Activated CD8-positive, alpha-beta T cell treated with anti-CD3 and anti-CD28 coated beads, Interleukin-2, amount 10 ng/mL, durations not matched to agents 7 days and 5 days (primary cell): ENCODE data around the gene TMC4. TPM values are rescaled to one million over a fixed set of nuclear protein-coding genes. Genes with fewer than 3 reads are reported as not detected.

Source experiments
- ATAC-seq: fragments of 150-1000 bp; cut with Tn5 transposase; one replicate; pipeline ENCODE4 v1.10.0; 2021; ENCODE audit warnings: moderate library complexity
- CTCF ChIA-PET: fragments of 350-600 bp; sonication (Branson Sonifier 250); formaldehyde crosslinking; loops from one replicate; lab custom pipeline; 2021; ENCODE audit warnings: antibody characterized with exemption; lab: Charles Lee
- POLR2A ChIA-PET: fragments of 350-600 bp; sonication (Branson Sonifier 250); formaldehyde crosslinking; loops from one replicate; lab custom pipeline; 2021; ENCODE audit warnings: antibody characterized with exemption; lab: Charles Lee
- DNase-seq: peaks from one replicate; pipeline ENCODE4 v3.0.0-alpha.2; 2020
- H3K27ac Mint-ChIP-seq: one replicate; pipeline ENCODE4 v1.8.0; 2021; ENCODE audit warnings: mild to moderate bottlenecking, mixed read lengths
- H3K27me3 Mint-ChIP-seq: one replicate; pipeline ENCODE4 v1.8.0; 2021; ENCODE audit warnings: low read depth, mixed read lengths
- H3K36me3 Mint-ChIP-seq: one replicate; pipeline ENCODE4 v1.8.0; 2021; ENCODE audit warnings: low read depth, mixed read lengths
- H3K4me1 Mint-ChIP-seq: one replicate; pipeline ENCODE4 v1.8.0; 2021; ENCODE audit warnings: low read depth, mixed read lengths
- H3K4me3 Mint-ChIP-seq: one replicate; pipeline ENCODE4 v1.8.0; 2021; ENCODE audit warnings: mild to moderate bottlenecking, mixed read lengths
- H3K9me3 Mint-ChIP-seq: one replicate; pipeline ENCODE4 v1.8.0; 2022; ENCODE audit warnings: mixed read lengths; ENCODE audit not compliant: insufficient read depth
- total RNA-seq, 2 experiments: library from RNA; stranded (reverse); gene quantifications; one replicate each; pipeline ENCODE4 v1.2.3, GENCODE V29; 2021

The TMC4 gene
- total RNA-seq, 2 experiments from 2014 or later, result 0.55 to 0.76 TPM

DNA sequence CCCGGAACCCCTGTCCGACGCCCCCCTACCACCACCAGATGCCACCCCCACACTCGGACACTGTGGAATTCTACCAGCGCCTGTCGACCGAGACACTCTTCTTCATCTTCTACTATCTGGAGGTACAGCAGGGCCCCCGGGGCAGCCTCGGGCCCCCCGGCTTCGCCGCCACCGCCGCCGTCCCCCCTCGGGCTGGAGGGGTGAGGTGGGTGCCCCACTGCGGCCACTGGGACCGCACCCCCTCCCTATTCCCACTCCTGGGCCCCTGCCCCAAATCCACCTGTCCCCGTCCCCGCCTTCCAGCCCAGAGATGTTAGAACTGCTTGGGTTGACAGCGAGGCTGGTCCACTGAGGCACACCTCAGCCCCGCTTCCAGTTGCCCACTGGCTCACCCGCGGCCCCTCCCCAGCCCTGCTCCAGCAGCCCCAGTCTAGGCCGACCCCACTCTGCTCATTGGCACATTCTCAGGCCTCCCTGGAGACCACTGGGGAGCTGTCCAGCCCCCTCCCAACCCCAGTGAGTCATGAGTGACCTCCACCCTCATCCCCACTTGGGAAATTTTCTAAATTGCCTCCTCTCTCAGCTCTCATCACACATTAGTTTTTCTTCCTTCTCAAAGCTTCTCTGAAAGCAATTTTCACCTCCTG lies 20.0 kb downstream of the TMC4 start:
- H3K4me3 Mint-ChIP-seq, result no peak overlapping the region
- ATAC-seq, result no peak
- no peaks in the 10 kb centered on the region for H3K27me3 Mint-ChIP-seq
- ChIA-PET CTCF (no interaction called here), POLR2A (no interaction called here)
- peaks cover 33% of the 10 kb centered on the region for H3K4me1 Mint-ChIP-seq
- H3K9me3 Mint-ChIP-seq, result no peaks in the 10 kb centered on the region
- no peak for DNase-seq
- peaks cover 72% of the 10 kb centered on the region for H3K36me3 Mint-ChIP-seq
- H3K27ac Mint-ChIP-seq, result no peak overlapping the region

DNA sequence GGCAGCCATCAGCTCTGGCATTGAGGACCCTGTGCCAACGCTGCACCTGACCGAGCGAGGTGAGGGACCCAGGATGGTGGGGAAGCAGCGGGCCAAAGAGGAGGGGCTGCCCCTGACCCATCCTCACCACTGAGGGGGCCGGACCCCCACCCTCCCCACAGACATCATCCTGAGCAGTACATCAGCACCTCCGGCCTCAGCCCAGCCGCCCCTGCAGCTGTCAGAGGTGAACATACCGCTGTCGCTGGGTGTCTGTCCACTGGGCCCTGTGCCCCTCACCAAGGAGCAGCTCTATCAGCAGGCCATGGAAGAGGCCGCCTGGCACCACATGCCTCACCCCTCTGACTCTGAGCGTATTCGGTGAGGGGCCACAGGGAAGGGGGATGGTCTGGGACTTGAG lies 20.7 kb downstream of the TMC4 start:
- POLR2A ChIA-PET, result no interaction called here
- peaks cover 30% of the 10 kb centered on the region for H3K4me1 Mint-ChIP-seq
- CTCF ChIA-PET, result no interaction called here
- H3K4me3 Mint-ChIP-seq, result no peak overlapping the region
- H3K36me3 Mint-ChIP-seq, result peaks cover 70% of the 10 kb centered on the region
- H3K27me3 Mint-ChIP-seq, result no peaks in the 10 kb centered on the region
- no peak for ATAC-seq
- no peaks in the 10 kb centered on the region for H3K9me3 Mint-ChIP-seq
- DNase-seq, result no peak
- H3K27ac Mint-ChIP-seq, result no peak overlapping the region

GRCh38 chr19:54151362-54152035 lies 21.5 kb downstream of the TMC4 start:
- H3K27ac Mint-ChIP-seq, result peak overlapping the region; percentile 36
- H3K36me3 Mint-ChIP-seq, result peaks cover 70% of the 10 kb centered on the region
- peaks cover 25% of the 10 kb centered on the region for H3K4me1 Mint-ChIP-seq
- no peaks in the 10 kb centered on the region for H3K9me3 Mint-ChIP-seq
- DNase-seq (no peak), ATAC-seq (no peak)
- ChIA-PET CTCF (interaction anchor here (1.1 to 1.6 kb wide), 2 partner anchors 15 to 83 kb away, joined by 3 read pairs; no protein-coding TSS in a partner anchor), POLR2A (no interaction called here)
- H3K27me3 Mint-ChIP-seq, result no peaks in the 10 kb centered on the region
- no peak overlapping the region for H3K4me3 Mint-ChIP-seq

GRCh38 chr19:54149021-54149812 lies 23.7 kb downstream of the TMC4 start:
- Mint-ChIP-seq H3K4me1 (peaks cover 9% of the 10 kb centered on the region), H3K36me3 (peaks cover 69% of the 10 kb centered on the region), H3K4me3 (no peak overlapping the region), H3K27me3 (no peaks in the 10 kb centered on the region), H3K9me3 (no peaks in the 10 kb centered on the region), H3K27ac (no peak overlapping the region)
- no peak for DNase-seq
- ATAC-seq, result no peak
- ChIA-PET POLR2A (interaction anchor here (2.8 kb wide), 1 partner anchor 10 kb away, joined by 12 read pairs; the partner anchor contains the start of gene LENG1), CTCF (no interaction called here)

DNA sequence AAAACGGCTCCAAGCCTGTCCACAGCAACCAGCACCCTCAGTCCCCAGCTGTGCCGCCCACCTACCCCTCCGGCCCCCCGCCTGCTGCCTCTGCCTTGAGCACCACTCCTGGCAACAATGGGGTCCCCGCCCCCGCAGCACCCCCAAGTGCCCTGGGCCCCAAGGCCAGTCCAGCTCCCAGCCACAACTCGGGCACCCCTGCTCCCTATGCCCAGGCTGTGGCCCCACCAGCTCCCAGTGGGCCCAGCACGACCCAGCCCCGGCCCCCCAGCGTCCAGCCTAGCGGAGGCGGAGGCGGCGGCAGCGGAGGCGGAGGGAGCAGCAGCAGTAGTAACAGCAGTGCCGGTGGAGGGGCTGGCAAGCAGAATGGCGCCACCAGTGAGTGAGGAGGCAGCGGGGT lies 24.8 kb downstream of the TMC4 start:
- Mint-ChIP-seq H3K27me3 (no peaks in the 10 kb centered on the region), H3K4me3 (no peak overlapping the region), H3K36me3 (peaks cover 69% of the 10 kb centered on the region), H3K4me1 (peaks cover under 1% of the 10 kb centered on the region), H3K27ac (no peak overlapping the region), H3K9me3 (no peaks in the 10 kb centered on the region)
- DNase-seq (no peak), ATAC-seq (no peak)
- ChIA-PET CTCF (no interaction called here), POLR2A (interaction anchor here (0.9 to 2.8 kb wide), 2 partner anchors 11 kb away, joined by 3 to 12 read pairs; partner anchors contain the start of genes CNOT3 and LENG1)

- Mint-ChIP-seq H3K4me1 (no peaks in the 10 kb centered on the region), H3K36me3 (peaks cover 70% of the 10 kb centered on the region), H3K4me3 (no peak overlapping the region), H3K27me3 (no peaks in the 10 kb centered on the region), H3K27ac (no peak overlapping the region), H3K9me3 (no peaks in the 10 kb centered on the region)
- DNase-seq (no peak), ATAC-seq (no peak)
- CTCF ChIA-PET, result no interaction called here
- POLR2A ChIA-PET, result interaction anchor here (0.9 to 2.8 kb wide), 2 partner anchors 11 to 12 kb away, joined by 3 to 12 read pairs; partner anchors contain the start of genes CNOT3 and LENG1
These were observed 25.3 kb downstream of the TMC4 start for GRCh38 chr19:54147676-54148075.

GRCh38 chr19:54145541-54146158 lies 27.3 kb downstream of the TMC4 start:
- Mint-ChIP-seq H3K27ac (no peak overlapping the region), H3K36me3 (peaks cover 73% of the 10 kb centered on the region), H3K9me3 (no peaks in the 10 kb centered on the region), H3K4me3 (no peak overlapping the region), H3K27me3 (no peaks in the 10 kb centered on the region), H3K4me1 (peaks cover 4% of the 10 kb centered on the region)
- DNase-seq (no peak), ATAC-seq (no peak)
- POLR2A ChIA-PET, result interaction anchor here (1.5 kb wide), 1 partner anchor 14 kb away, joined by 3 read pairs; the partner anchor contains the start of gene LENG1
- CTCF ChIA-PET, result no interaction called here

DNA sequence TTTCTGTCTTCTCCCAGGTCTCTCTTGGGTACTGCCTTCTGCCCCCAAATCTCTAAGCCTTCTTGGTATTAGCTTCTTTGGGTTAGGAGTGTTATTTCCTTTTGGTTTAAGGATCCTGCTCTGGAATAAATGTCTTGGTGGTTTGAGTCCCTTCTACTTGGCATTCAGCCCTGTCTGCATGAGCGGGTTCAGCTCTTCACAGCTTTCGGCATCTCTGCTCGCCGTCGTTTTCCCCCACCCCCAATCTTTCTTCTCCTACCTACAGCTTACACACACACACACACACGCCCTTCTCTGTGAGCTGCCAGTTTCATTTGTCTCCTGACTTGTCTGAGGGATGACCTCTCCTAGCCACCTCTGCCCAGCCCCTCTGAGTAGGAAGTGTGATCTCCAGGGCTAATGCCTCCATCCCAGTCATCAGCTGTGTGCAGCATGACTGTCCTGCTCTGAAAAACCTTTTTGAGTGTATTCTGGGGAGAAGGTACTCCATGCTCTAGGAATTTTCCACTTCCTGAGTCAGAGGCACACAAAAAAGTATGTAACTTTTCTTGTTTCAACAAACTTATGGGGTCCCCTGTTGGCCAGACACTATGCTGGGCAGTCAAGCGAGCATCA lies 30.7 kb downstream of the TMC4 start:
- H3K27ac Mint-ChIP-seq, result no peak overlapping the region
- H3K27me3 Mint-ChIP-seq, result no peaks in the 10 kb centered on the region
- ChIA-PET CTCF (no interaction called here), POLR2A (interaction anchor here (1.5 kb wide), 1 partner anchor 17 kb away, joined by 7 read pairs; the partner anchor contains the start of gene LENG1)
- no peak overlapping the region for H3K4me3 Mint-ChIP-seq
- H3K36me3 Mint-ChIP-seq, result peaks cover 64% of the 10 kb centered on the region
- H3K9me3 Mint-ChIP-seq, result no peaks in the 10 kb centered on the region
- no peak for DNase-seq
- ATAC-seq, result no peak
- H3K4me1 Mint-ChIP-seq, result peaks cover 26% of the 10 kb centered on the region

DNA sequence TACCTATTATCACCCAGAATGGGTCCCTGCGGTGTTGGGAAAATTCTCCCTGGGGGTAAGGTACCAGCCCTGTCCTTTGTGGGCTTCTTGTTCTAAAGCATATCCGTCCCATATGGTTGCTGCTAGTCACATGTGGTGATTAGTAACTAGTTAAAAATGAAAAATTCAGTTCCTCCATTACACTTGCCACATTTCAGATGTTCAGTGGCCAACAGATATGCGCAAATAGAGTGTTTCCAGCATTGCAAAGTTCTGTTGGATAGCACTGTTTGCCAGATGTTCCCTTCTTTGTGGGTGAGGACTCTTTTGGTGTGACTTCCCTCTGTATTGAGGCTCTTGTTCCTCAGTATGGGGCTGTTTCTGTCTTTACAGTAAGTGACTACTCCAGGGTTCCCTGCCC lies 31.6 kb downstream of the TMC4 start:
- H3K36me3 Mint-ChIP-seq, result peaks cover 56% of the 10 kb centered on the region
- POLR2A ChIA-PET, result interaction anchor here (1.5 kb wide), 1 partner anchor 18 kb away, joined by 7 read pairs; the partner anchor contains the start of gene LENG1

GRCh38 chr19:54138489-54139256 lies 34.3 kb downstream of the TMC4 start:
- Mint-ChIP-seq H3K9me3 (no peaks in the 10 kb centered on the region), H3K4me1 (peaks cover 45% of the 10 kb centered on the region), H3K36me3 (peaks cover 39% of the 10 kb centered on the region), H3K27me3 (no peaks in the 10 kb centered on the region), H3K4me3 (peak overlapping the region; percentile 84), H3K27ac (peak overlapping the region; percentile 87)
- ATAC-seq (no peak), DNase-seq (no peak)
- ChIA-PET CTCF (interaction anchor here (1.2 kb wide), 1 partner anchor 20 kb away, joined by 4 read pairs; the partner anchor contains the start of gene LENG1), POLR2A (interaction anchor here (0.6 to 2.5 kb wide), 6 partner anchors 19 to 1439 kb away, joined by 3 to 20 read pairs (median 4); partner anchors contain the start of genes LENG1, PRPF31 and TFPT)

More for the DNA sequence above, 31.6 kb downstream of the TMC4 start:
- ATAC-seq (no peak), DNase-seq (no peak)
- no peaks in the 10 kb centered on the region for H3K9me3 Mint-ChIP-seq
- no peaks in the 10 kb centered on the region for H3K27me3 Mint-ChIP-seq
- CTCF ChIA-PET, result interaction anchor here (1.2 kb wide), 1 partner anchor 19 kb away, joined by 3 read pairs; the partner anchor contains the start of gene LENG1
- H3K4me1 Mint-ChIP-seq, result peaks cover 31% of the 10 kb centered on the region
- no peak overlapping the region for H3K27ac Mint-ChIP-seq
- no peak overlapping the region for H3K4me3 Mint-ChIP-seq
